GM19025 (cell line): Measurements from ENCODE around the gene ZNF76.

Experiments
- ATAC-seq: cut with Tn5 transposase; IDR thresholded peaks from one replicate; pipeline ENCODE4 v1.9.1; 2021; ENCODE audit warnings: mild to moderate bottlenecking, low read depth, moderate library complexity; ENCODE audit not compliant: unreplicated experiment

Gene ZNF76

DNA sequence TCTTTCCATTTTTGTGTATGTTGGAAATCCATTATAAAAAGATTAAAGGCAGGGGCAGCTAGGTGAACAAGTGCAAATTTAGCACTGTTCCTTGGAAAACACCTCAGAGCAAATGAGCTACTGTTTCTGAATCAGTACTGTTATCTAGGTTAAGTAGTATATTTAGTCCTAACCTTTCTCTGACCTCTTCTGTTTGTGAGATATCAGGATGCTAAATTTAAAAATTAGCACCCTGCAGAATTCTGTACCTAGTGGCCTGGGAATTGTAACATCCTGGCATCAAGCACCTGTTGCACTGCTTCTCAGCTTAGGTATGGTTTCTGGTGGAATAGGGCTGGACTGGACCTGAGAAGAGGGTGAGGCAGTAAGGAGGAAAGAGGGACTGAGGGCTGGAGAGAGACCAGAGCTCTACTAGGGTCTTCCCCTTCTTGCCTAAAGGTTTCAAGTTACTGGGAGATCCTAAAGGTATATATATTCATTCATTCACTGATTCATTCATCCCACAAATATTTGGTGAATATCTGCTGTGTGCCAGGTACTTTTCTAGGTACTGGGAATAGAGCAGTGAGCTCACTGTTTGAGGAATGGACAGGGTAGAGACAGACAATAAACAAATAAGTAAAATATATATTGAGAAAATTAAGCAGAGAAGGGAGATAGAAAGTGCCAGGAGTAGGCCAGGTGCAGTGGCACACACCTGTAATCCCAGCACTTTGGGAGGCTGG is 5.2 kb downstream of the ZNF76 start:
- ATAC-seq: no peak

DNA sequence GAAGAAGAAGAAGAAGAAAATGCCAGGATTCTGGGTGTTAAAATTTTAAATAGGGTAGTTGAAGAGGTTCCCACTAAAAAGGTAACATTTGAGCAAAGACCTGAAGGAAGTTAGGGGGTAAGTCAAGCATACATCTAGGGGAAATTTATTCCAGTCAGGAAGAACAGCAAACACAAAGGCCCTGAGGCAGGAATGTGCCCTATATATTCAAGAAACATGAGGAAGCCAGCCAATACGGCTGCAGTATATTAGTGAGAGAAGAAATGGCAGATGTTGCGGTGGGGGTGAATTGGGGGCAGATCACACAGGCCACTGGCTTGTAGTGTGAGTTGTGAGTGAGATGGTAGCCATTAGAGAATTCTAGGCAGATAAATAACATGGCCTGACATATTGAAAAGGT is 6.0 kb downstream of the ZNF76 start:
- ATAC-seq: no peak

- ATAC-seq: no peak
Observed at GRCh38 chr6:35267446-35267845, 7.9 kb downstream of the ZNF76 start.

DNA sequence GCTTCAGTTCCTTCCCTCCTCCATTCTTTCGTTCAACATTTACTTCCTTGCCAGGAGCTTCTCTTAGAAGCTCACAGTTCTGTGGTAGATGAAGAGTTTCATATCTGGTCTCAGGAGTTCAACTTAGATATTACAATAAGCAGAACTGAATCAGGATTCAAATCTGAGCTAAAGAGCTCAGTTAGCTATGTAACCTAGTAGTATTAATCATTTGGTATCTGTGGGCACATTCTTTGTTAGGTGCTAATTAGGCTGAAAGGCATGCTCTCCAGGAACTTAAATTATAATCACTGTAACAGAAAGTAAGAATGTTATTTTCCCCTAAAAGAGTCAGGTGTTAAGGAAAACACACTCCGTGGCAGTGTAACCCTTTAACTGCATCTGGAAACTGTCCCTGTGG is 8.4 kb downstream of the ZNF76 start:
- no peak for ATAC-seq

- no peak for ATAC-seq
Observed at GRCh38 chr6:35272005-35272404, 12.5 kb downstream of the ZNF76 start.

GRCh38 chr6:35273822-35274559 is 14.5 kb downstream of the ZNF76 start:
- ATAC-seq: no peak

- ATAC-seq: no peak
Observed at GRCh38 chr6:35275744-35276260, 16.3 kb downstream of the ZNF76 start.

DNA sequence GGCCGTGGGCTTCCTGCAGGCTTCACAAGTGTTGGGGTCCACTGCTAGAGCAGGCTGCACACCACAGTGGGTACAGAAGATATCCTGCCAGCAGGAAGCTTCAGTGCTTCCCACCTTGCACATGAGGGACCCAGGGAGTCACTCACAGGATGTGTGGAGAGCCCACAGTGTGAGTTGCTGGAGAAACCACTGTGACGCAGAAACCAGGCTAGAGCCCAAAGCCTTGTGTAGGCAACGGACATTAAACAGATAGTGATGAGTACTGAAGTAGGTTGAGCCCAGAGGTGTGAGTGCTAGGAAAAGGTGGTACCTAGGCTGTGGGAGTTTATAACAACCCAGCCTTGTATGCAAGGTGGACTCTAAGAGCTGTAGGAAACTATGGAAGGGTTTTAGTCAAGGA is 19.2 kb downstream of the ZNF76 start:
- no peak for ATAC-seq

- ATAC-seq: no peak
Observed at GRCh38 chr6:35280903-35281302, 21.4 kb downstream of the ZNF76 start.

DNA sequence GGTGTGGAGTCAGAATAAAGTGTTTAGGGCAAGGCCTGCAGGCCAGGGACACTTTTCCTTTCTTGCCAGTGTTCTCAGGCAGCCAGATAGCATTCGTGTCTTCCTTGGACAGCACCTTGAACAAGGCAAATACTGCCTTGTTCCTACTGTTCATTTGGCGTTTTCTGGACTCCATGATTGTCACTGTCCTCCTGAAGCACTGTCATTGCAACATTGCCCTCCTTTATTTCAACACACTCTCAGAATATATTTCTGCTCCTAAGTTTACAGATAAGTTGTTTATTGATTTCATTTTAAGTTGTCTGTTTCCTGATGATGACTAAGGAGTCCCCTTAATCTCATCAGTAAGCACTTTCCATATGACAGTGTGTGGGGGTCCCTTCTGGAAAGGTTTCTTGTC is 22.9 kb downstream of the ZNF76 start:
- ATAC-seq: no peak

GRCh38 chr6:35283361-35283760 is 23.8 kb downstream of the ZNF76 start:
- no peak for ATAC-seq

DNA sequence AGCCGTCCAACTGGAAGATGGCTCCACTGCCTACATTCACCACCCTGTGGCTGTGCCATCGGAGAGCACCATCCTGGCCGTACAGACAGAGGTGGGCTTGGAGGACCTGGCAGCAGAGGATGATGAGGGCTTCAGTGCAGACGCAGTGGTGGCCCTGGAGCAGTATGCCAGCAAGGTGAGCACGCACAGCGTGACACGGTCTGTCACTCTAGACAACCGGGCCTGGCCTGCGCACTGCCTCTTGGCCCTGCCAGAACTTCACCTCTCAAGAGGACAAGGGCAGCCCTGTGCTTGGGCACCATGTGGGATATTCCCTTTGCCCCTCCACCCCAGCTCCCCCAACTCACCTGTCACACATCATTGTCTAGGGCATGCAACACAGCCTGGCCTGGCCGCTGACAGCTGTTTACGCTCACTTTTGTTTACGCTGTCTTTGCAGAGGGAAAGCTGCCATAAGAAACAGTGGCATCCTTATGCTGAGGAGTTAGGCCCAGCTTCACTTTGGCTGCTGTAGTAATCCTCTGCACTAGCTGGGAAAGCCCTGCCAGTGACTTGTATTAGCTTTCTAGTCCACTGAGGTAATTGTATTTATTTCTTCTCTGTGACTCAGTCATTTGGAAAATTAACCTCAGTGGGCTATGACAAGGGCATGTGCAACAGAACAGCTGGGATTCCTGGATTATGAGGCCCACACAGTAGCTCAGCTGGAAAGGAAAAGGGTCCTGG is 28.3 kb downstream of the ZNF76 start:
- ATAC-seq: no peak

GRCh38 chr6:35288834-35289233 is 29.3 kb downstream of the ZNF76 start:
- ATAC-seq: no peak

DNA sequence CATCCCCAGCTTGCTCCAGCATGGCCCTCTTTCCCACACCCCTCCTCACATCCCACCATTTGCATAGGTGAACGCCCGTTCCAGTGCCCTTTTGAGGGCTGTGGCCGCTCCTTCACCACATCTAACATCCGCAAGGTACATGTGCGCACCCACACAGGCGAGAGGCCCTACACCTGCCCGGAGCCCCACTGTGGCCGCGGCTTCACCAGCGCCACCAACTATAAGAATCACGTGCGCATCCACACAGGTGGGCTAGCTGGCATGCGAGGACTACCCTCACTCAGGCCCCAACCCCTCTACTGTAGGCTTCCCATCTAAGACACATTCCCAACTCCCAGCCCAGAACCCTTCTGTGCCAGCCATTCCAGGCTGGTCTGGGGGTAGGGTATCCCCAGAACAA is 32.0 kb downstream of the ZNF76 start:
- no peak for ATAC-seq

- ATAC-seq: no peak
Observed at GRCh38 chr6:35292494-35292893, 33.0 kb downstream of the ZNF76 start.

GRCh38 chr6:35293681-35294080 is 34.1 kb downstream of the ZNF76 start:
- ATAC-seq: no peak

DNA sequence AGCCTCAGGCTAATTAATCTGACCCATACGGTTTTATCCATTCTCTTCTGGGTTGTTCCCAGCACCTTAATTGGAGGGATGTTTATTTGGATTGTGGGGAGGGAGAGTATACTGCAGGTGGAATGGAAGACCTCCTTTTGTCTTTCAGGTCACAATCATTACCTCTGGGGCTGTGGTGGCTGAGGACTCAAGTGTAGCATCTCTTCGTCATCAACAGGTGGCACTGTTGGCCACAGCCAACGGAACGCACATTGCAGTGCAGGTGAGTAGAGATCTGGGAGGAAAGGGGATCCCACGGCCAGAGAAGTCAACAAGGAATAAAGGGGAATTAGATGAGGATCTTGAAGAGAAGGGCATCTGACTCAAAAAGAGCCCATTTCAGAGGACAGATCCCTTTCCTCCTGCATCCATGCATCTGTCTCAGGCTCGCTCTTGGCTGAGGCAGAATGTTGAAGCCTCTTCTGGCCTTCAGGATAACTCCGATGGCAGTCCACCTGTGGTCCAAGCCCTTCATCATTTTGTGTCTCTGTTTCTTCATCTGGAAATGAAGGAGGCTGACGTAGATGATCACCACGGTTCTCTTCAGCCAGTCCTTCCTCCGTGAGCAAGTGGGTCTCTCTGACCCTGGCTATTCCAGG is 34.9 kb downstream of the ZNF76 start:
- ATAC-seq: no peak

DNA sequence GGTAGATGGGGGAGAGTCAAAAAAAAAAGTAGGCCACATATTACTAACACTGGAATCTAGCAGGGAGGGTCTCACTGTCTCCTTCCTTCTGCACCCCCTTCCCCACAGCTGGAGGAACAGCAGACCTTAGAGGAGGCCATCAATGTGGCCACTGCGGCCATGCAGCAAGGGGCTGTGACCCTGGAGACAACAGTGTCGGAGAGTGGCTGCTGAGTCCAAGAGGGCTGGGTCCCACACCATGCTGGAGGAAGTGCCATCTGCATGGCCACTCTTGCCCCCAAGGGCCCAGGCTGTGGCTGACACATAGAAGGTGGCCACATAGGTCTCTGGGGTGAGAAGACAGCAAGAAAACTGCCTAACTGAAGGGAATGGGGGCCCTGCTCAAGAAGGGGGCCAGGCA is 35.5 kb downstream of the ZNF76 start:
- ATAC-seq: no peak

- ATAC-seq: no peak
Observed at GRCh38 chr6:35295521-35296315, 36.2 kb downstream of the ZNF76 start.
